Prostate gland (tissue), 2 donors: ENCODE measurements around the gene CORO7. TPM values are rescaled to one million over a fixed set of nuclear protein-coding genes. Genes with fewer than 3 reads are reported as not detected.

Experiments
- DNase-seq: peaks from one replicate; pipeline ENCODE4 v3.0.0-alpha.2; 2019; ENCODE audit warnings: low spot score
- H3K27ac ChIP-seq, 2 donors: fragments of 200-600 bp; sonication (generic); 2 replicates each; pipeline ENCODE4 v1.5.1; 2017 to 2019
- H3K27me3 ChIP-seq: fragments of 200-600 bp; sonication (generic); replicated peaks from 2 replicates; pipeline ENCODE4 v1.5.1; 2019; ENCODE audit not compliant: insufficient read depth
- H3K36me3 ChIP-seq, 2 donors: fragments of 200-600 bp; sonication (generic); 1 replicate in 1 of 2; 2 replicates in 1 of 2; pipeline versions ENCODE4 v1.5.1 to v1.8.1; 2017 to 2019
- H3K4me1 ChIP-seq: fragments of 200-600 bp; sonication (generic); replicated peaks from 2 replicates; pipeline ENCODE4 v1.5.1; 2019
- H3K4me3 ChIP-seq, 2 donors: fragments of 200-600 bp; sonication (generic); 2 replicates each; pipeline ENCODE4 v1.5.1; 2017 to 2019
- H3K9me3 ChIP-seq: fragments of 200-600 bp; sonication (generic); 2 replicates; pipeline ENCODE4 v1.5.1; 2017
- POLR2A ChIP-seq: fragments of 450-650 bp; IDR thresholded peaks from one replicate; pipeline ENCODE4 v1.6.1; 2016; ENCODE audit warnings: antibody characterized with exemption, mild to moderate bottlenecking
- POLR2AphosphoS5 ChIP-seq: sonication (generic); formaldehyde crosslinking; IDR thresholded peaks from one replicate; pipeline ENCODE4 v1.6.1; 2017; ENCODE audit warnings: antibody characterized with exemption
- WGBS: methylation state at CpG from one replicate; pipeline ENCODE4 v1.1.5; 2018; 5-methylcytosine and 5-hydroxymethylcytosine counted together
- intact Hi-C: fragments of 100-400 bp; cut with DNase I; formaldehyde crosslinking; loops from one replicate; pipeline ENCODE4 v1.14.2; 2022
- total RNA-seq, 2 donors: library from RNA; depleted of rRNA; stranded (reverse); fragments of >200 nt; gene quantifications; one replicate each; pipeline ENCODE4 v1.1.0, GENCODE V29; 2016
- TF ChIP-seq, protein P1 (sequence below), 4 experiments: fragments of 200-600 bp in 2 of 4; fragments of 450-650 bp in 2 of 4; sonication (generic) in 2 of 4; IDR thresholded peaks; 1 replicate in 3 of 4; 2 replicates in 1 of 4; pipeline ENCODE4 v1.5.1; 2016 to 2019; ENCODE audit warnings: antibody characterized with exemption in 4 of 4, mild to moderate bottlenecking in 2 of 4, moderate library complexity in 2 of 4

CORO7 gene
- total RNA-seq, 2 donors from 2014 or later: 24.1 to 122 TPM

DNA sequence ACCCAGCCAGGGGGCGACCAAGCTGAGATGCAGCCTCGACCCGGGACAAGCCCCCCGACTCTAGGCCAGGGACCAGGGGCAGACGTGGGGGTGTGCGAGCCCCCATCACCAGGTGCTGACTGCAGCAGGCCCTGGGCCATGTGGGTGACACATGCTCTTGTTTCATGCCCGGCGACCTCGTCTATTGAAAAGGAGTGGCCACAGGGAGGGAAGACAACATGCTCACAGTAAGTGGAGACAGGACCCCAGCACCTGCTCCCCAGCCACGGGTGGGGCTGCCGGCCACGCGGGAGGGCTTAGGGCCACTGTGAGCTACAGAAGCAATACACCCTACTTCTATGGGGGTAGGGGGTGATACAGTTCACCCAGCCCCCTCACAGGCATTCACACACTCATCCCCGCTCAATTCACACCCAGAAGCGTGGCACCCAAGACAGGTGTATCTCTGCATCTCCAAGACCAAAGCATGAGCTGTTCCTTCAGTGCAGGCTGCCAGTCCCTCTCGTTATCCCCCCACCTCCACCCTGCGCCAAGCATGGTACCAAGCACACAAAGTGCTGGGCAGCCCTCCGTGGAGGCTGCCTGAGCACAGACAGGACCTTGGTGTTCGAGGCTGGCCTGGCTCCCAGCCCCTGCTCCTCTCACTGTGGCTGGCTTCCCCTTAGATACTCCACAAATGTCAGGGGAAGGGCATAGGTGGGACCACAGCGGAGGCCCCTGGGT is 31.2 kb downstream of the CORO7 start:
- Histone ChIP-seq H3K4me3 (no peak overlapping the region), H3K4me1 (no peaks in the 10 kb centered on the region), H3K9me3 (no peaks in the 10 kb centered on the region), H3K27ac (no peak overlapping the region), H3K36me3 (no peaks in the 10 kb centered on the region), H3K27me3 (no peaks in the 10 kb centered on the region)
- TF ChIP-seq POLR2A (no peak), POLR2AphosphoS5 (no peak)
- TF ChIP-seq, protein P1, sequence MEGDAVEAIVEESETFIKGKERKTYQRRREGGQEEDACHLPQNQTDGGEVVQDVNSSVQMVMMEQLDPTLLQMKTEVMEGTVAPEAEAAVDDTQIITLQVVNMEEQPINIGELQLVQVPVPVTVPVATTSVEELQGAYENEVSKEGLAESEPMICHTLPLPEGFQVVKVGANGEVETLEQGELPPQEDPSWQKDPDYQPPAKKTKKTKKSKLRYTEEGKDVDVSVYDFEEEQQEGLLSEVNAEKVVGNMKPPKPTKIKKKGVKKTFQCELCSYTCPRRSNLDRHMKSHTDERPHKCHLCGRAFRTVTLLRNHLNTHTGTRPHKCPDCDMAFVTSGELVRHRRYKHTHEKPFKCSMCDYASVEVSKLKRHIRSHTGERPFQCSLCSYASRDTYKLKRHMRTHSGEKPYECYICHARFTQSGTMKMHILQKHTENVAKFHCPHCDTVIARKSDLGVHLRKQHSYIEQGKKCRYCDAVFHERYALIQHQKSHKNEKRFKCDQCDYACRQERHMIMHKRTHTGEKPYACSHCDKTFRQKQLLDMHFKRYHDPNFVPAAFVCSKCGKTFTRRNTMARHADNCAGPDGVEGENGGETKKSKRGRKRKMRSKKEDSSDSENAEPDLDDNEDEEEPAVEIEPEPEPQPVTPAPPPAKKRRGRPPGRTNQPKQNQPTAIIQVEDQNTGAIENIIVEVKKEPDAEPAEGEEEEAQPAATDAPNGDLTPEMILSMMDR (IDR thresholded peaks at IDR 0.05): no peak
- 62% methylated on average over 20 of the region's 20 CpGs for WGBS
- intact Hi-C loops: no loop called here
- no peak for DNase-seq

DNA sequence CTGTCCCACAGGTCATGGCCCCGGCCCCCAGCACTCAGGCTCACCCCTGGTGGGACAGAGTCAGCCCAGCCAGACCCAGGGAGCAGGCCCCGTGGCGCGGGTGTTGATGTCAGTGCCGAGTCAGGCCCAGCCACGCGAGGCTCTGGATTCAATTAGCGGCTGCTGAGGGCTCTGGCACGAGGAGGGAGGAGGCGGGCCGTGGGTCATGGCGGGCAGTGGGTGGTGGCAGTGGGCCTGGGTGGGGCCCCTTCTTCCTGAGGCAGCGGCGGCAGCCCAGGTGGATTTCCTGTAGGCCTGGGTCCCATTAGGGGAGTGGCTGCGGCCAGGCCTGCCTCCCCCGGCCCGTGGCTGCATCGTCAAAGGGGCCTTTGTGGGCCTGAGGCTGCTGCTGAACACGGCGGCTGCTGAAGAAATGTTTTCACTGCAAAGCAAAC is 31.9 kb downstream of the CORO7 start:
- TF ChIP-seq POLR2A: no peak
- TF ChIP-seq POLR2AphosphoS5: no peak
- TF ChIP-seq, protein P1 (IDR thresholded peaks at IDR 0.05): no peak
- Histone ChIP-seq H3K4me1 (no peaks in the 10 kb centered on the region), H3K27ac (no peak overlapping the region), H3K4me3 (no peak overlapping the region), H3K27me3 (no peaks in the 10 kb centered on the region), H3K36me3 (no peaks in the 10 kb centered on the region), H3K9me3 (no peaks in the 10 kb centered on the region)
- intact Hi-C loops: no loop called here
- 69% methylated on average over 20 of the region's 20 CpGs for WGBS
- no peak for DNase-seq

DNA sequence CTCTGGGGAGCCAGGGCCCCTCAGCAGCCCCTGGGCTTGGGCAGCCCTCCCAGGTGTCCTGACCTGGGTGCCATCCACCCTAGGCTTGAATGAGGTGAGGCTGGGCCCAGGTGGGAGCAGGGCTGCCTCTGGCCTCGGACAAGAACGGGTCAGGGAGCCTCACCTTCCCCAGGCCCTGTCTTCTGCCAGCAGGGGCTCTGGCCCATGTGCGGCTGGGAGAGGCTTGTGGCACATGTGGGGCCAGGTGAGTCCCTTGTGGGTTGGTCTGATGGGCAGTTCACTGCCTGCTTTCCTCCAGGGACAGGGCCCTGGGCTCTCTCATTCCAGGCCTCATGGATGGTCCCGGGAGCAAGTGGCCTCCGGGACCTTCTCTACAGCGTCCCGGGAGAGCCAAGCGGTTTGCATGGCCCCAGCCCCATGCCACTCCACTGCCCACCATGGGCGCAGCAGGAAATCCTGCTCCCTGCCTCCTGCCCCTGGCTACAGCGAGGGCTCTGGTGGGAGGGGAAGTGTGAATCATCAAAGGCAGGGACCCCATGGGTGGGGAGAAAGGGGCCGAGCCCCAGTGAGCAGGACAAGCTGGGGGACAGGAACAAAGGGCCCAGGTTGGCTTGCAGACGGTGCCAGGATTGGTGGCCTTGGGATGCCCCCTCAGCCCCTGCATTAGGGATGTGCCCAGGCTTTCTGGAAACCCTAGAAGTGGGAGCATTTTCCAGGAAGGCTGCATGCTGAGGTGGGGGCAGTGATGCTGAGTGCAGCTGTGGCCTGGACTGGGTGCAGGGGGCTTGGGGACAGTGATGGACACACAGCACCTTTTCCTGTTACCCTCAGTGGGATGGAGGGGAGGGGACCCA is 32.6 kb downstream of the CORO7 start:
- no peak for DNase-seq
- Histone ChIP-seq H3K36me3 (no peaks in the 10 kb centered on the region), H3K27me3 (no peaks in the 10 kb centered on the region), H3K9me3 (no peaks in the 10 kb centered on the region), H3K4me1 (no peaks in the 10 kb centered on the region), H3K27ac (no peak overlapping the region), H3K4me3 (no peak overlapping the region)
- 81% methylated on average over 12 of the region's 12 CpGs for WGBS
- TF ChIP-seq POLR2AphosphoS5 (no peak), POLR2A (no peak)
- TF ChIP-seq, protein P1 (IDR thresholded peaks at IDR 0.05): no peak
- intact Hi-C loops: no loop called here

GRCh38 chr16:4382795-4383357 is 33.5 kb downstream of the CORO7 start:
- Histone ChIP-seq H3K4me3 (no peak overlapping the region), H3K27ac (no peak overlapping the region), H3K4me1 (no peaks in the 10 kb centered on the region), H3K27me3 (no peaks in the 10 kb centered on the region), H3K9me3 (no peaks in the 10 kb centered on the region), H3K36me3 (no peaks in the 10 kb centered on the region)
- TF ChIP-seq, protein P1 (IDR thresholded peaks at IDR 0.05): no peak
- TF ChIP-seq POLR2AphosphoS5 (no peak), POLR2A (no peak)
- no peak for DNase-seq
- 91% methylated on average over 18 of the region's 21 CpGs for WGBS
- intact Hi-C loops: no loop called here
